ENCODE results near the gene WDR35.

WDR35 gene

GRCh38 chr2:19944205-19944845 is 45.6 kb downstream of the WDR35 start:
- Histone ChIP-seq H4K5ac (ENCODE audit: low read length) (no peak overlapping the region), H3K4ac (ENCODE audit: low read depth, low read length) (no peak overlapping the region), H3K4me2 (ENCODE audit: low read length) (no peak overlapping the region), H2AK5ac (ENCODE audit: low read length) (no peak overlapping the region), H3K79me1 (ENCODE audit: low read length) (no peaks in the 10 kb centered on the region), H3K36me3 (ENCODE audit: control insufficient read depth, insufficient read depth, low read length) (no peaks in the 10 kb centered on the region), H3K79me2 (ENCODE audit: control insufficient read depth, insufficient read depth, low read length) (no peaks in the 10 kb centered on the region), H3K27me3 (ENCODE audit: insufficient read depth, low read length, poor library complexity) (no peaks in the 10 kb centered on the region), H2BK15ac (replicated peaks; ENCODE audit: low read depth) (no peak overlapping the region), H3K4me1 (ENCODE audit: control insufficient read depth, low read depth, low read length) (no peaks in the 10 kb centered on the region), H3K4me3 (ENCODE audit: low read length) (no peak overlapping the region), H3K56ac (ENCODE audit: low read length) (no peak overlapping the region), H2BK120ac (ENCODE audit: low read depth, low read length) (no peak overlapping the region), H3K18ac (ENCODE audit: low read length) (no peak overlapping the region), H3K23ac (ENCODE audit: low read length) (no peak overlapping the region), H3K27ac (ENCODE audit: low read depth, low read length) (no peak overlapping the region), H4K8ac (ENCODE audit: low read depth, low read length) (no peak overlapping the region), H2BK5ac (ENCODE audit: low read length) (no peak overlapping the region), H3K9ac (ENCODE audit: low read length) (no peak overlapping the region)
- DNase-seq: peak; percentile 31
- WGBS (ENCODE audit: extremely low coverage, insufficient coverage, low lambda C conversion rate): no CpG with 5 or more reads among the region's 2 CpGs

GRCh38 chr2:19943189-19943588 is 46.7 kb downstream of the WDR35 start:
- Histone ChIP-seq H3K27me3 (ENCODE audit: insufficient read depth, low read length, poor library complexity) (no peaks in the 10 kb centered on the region), H3K36me3 (ENCODE audit: control insufficient read depth, insufficient read depth, low read length) (no peaks in the 10 kb centered on the region), H3K56ac (ENCODE audit: low read length) (no peak overlapping the region), H3K4me1 (ENCODE audit: control insufficient read depth, low read depth, low read length) (no peaks in the 10 kb centered on the region), H3K79me1 (ENCODE audit: low read length) (no peaks in the 10 kb centered on the region), H2BK15ac (replicated peaks; ENCODE audit: low read depth) (no peak overlapping the region), H3K18ac (ENCODE audit: low read length) (no peak overlapping the region), H3K9ac (ENCODE audit: low read length) (no peak overlapping the region), H2AK5ac (ENCODE audit: low read length) (no peak overlapping the region), H4K5ac (ENCODE audit: low read length) (no peak overlapping the region), H3K27ac (ENCODE audit: low read depth, low read length) (no peak overlapping the region), H3K79me2 (ENCODE audit: control insufficient read depth, insufficient read depth, low read length) (no peaks in the 10 kb centered on the region), H3K4me2 (ENCODE audit: low read length) (no peak overlapping the region), H4K8ac (ENCODE audit: low read depth, low read length) (no peak overlapping the region), H3K4me3 (ENCODE audit: low read length) (no peak overlapping the region), H3K23ac (ENCODE audit: low read length) (no peak overlapping the region), H2BK120ac (ENCODE audit: low read depth, low read length) (no peak overlapping the region), H3K4ac (ENCODE audit: low read depth, low read length) (no peak overlapping the region), H2BK5ac (ENCODE audit: low read length) (no peak overlapping the region)
- DNase-seq: peak; percentile 47
- no CpG with 5 or more reads among the region's 1 CpG for WGBS (ENCODE audit: extremely low coverage, insufficient coverage, low lambda C conversion rate)

GRCh38 chr2:19942199-19942598 is 47.7 kb downstream of the WDR35 start:
- peaks cover 2% of the 10 kb centered on the region for H3K36me3 ChIP-seq (ENCODE audit: control insufficient read depth, insufficient read depth, low read length)
- no peaks in the 10 kb centered on the region for H3K27me3 ChIP-seq (ENCODE audit: insufficient read depth, low read length, poor library complexity)
- H3K4me2 ChIP-seq (ENCODE audit: low read length): no peak overlapping the region
- no peaks in the 10 kb centered on the region for H3K79me1 ChIP-seq (ENCODE audit: low read length)
- no peak overlapping the region for H3K4me3 ChIP-seq (ENCODE audit: low read length)
- no peak overlapping the region for H3K9ac ChIP-seq (ENCODE audit: low read length)
- DNase-seq: no peak
- no peak overlapping the region for H3K23ac ChIP-seq (ENCODE audit: low read length)
- H2BK15ac ChIP-seq (replicated peaks; ENCODE audit: low read depth): no peak overlapping the region
- H3K27ac ChIP-seq (ENCODE audit: low read depth, low read length): no peak overlapping the region
- H3K4ac ChIP-seq (ENCODE audit: low read depth, low read length): no peak overlapping the region
- no peaks in the 10 kb centered on the region for H3K4me1 ChIP-seq (ENCODE audit: control insufficient read depth, low read depth, low read length)
- no peak overlapping the region for H3K18ac ChIP-seq (ENCODE audit: low read length)
- H3K56ac ChIP-seq (ENCODE audit: low read length): no peak overlapping the region
- H2BK120ac ChIP-seq (ENCODE audit: low read depth, low read length): no peak overlapping the region
- no peak overlapping the region for H2AK5ac ChIP-seq (ENCODE audit: low read length)
- H3K79me2 ChIP-seq (ENCODE audit: control insufficient read depth, insufficient read depth, low read length): no peaks in the 10 kb centered on the region
- no peak overlapping the region for H4K8ac ChIP-seq (ENCODE audit: low read depth, low read length)
- H4K5ac ChIP-seq (ENCODE audit: low read length): no peak overlapping the region
- no peak overlapping the region for H2BK5ac ChIP-seq (ENCODE audit: low read length)

GRCh38 chr2:19937004-19937403 is 52.9 kb downstream of the WDR35 start:
- Histone ChIP-seq H3K4me1 (ENCODE audit: control insufficient read depth, low read depth, low read length) (no peaks in the 10 kb centered on the region), H3K79me1 (ENCODE audit: low read length) (no peaks in the 10 kb centered on the region), H3K4ac (ENCODE audit: low read depth, low read length) (no peak overlapping the region), H2AK5ac (ENCODE audit: low read length) (no peak overlapping the region), H3K4me2 (ENCODE audit: low read length) (no peak overlapping the region), H3K4me3 (ENCODE audit: low read length) (no peak overlapping the region), H2BK15ac (replicated peaks; ENCODE audit: low read depth) (no peak overlapping the region), H3K9ac (ENCODE audit: low read length) (no peak overlapping the region), H3K79me2 (ENCODE audit: control insufficient read depth, insufficient read depth, low read length) (no peaks in the 10 kb centered on the region), H3K18ac (ENCODE audit: low read length) (no peak overlapping the region), H3K36me3 (ENCODE audit: control insufficient read depth, insufficient read depth, low read length) (peaks cover 4% of the 10 kb centered on the region), H3K27ac (ENCODE audit: low read depth, low read length) (no peak overlapping the region), H3K27me3 (ENCODE audit: insufficient read depth, low read length, poor library complexity) (no peaks in the 10 kb centered on the region), H3K23ac (ENCODE audit: low read length) (no peak overlapping the region), H2BK120ac (ENCODE audit: low read depth, low read length) (no peak overlapping the region), H4K5ac (ENCODE audit: low read length) (no peak overlapping the region), H4K8ac (ENCODE audit: low read depth, low read length) (no peak overlapping the region), H3K56ac (ENCODE audit: low read length) (no peak overlapping the region), H2BK5ac (ENCODE audit: low read length) (no peak overlapping the region)
- WGBS (ENCODE audit: extremely low coverage, insufficient coverage, low lambda C conversion rate): 100% methylated on average over 3 of the region's 4 CpGs
- no peak for DNase-seq

GRCh38 chr2:19936203-19936602 is 53.7 kb downstream of the WDR35 start:
- no peak overlapping the region for H3K4me3 ChIP-seq (ENCODE audit: low read length)
- H3K9ac ChIP-seq (ENCODE audit: low read length): no peak overlapping the region
- no peaks in the 10 kb centered on the region for H3K79me2 ChIP-seq (ENCODE audit: control insufficient read depth, insufficient read depth, low read length)
- no peak overlapping the region for H2BK15ac ChIP-seq (replicated peaks; ENCODE audit: low read depth)
- H4K5ac ChIP-seq (ENCODE audit: low read length): no peak overlapping the region
- no peak overlapping the region for H2BK120ac ChIP-seq (ENCODE audit: low read depth, low read length)
- no peak overlapping the region for H3K4ac ChIP-seq (ENCODE audit: low read depth, low read length)
- DNase-seq: no peak
- no peak overlapping the region for H3K4me2 ChIP-seq (ENCODE audit: low read length)
- H3K56ac ChIP-seq (ENCODE audit: low read length): no peak overlapping the region
- H3K27ac ChIP-seq (ENCODE audit: low read depth, low read length): no peak overlapping the region
- no peak overlapping the region for H3K18ac ChIP-seq (ENCODE audit: low read length)
- no peaks in the 10 kb centered on the region for H3K79me1 ChIP-seq (ENCODE audit: low read length)
- no peak overlapping the region for H4K8ac ChIP-seq (ENCODE audit: low read depth, low read length)
- no peak overlapping the region for H3K23ac ChIP-seq (ENCODE audit: low read length)
- H3K4me1 ChIP-seq (ENCODE audit: control insufficient read depth, low read depth, low read length): no peaks in the 10 kb centered on the region
- H2AK5ac ChIP-seq (ENCODE audit: low read length): no peak overlapping the region
- H2BK5ac ChIP-seq (ENCODE audit: low read length): no peak overlapping the region
- H3K27me3 ChIP-seq (ENCODE audit: insufficient read depth, low read length, poor library complexity): no peaks in the 10 kb centered on the region
- no CpG with 5 or more reads among the region's 2 CpGs for WGBS (ENCODE audit: extremely low coverage, insufficient coverage, low lambda C conversion rate)
- H3K36me3 ChIP-seq (ENCODE audit: control insufficient read depth, insufficient read depth, low read length): peaks cover 4% of the 10 kb centered on the region

- no peaks in the 10 kb centered on the region for H3K79me1 ChIP-seq (ENCODE audit: low read length)
- WGBS (ENCODE audit: extremely low coverage, insufficient coverage, low lambda C conversion rate): no CpG with 5 or more reads among the region's 5 CpGs
- no peak overlapping the region for H3K9ac ChIP-seq (ENCODE audit: low read length)
- peaks cover 4% of the 10 kb centered on the region for H3K36me3 ChIP-seq (ENCODE audit: control insufficient read depth, insufficient read depth, low read length)
- H3K79me2 ChIP-seq (ENCODE audit: control insufficient read depth, insufficient read depth, low read length): no peaks in the 10 kb centered on the region
- H3K4ac ChIP-seq (ENCODE audit: low read depth, low read length): no peak overlapping the region
- H4K8ac ChIP-seq (ENCODE audit: low read depth, low read length): no peak overlapping the region
- H3K56ac ChIP-seq (ENCODE audit: low read length): no peak overlapping the region
- no peak overlapping the region for H2AK5ac ChIP-seq (ENCODE audit: low read length)
- no peak for DNase-seq
- H3K4me2 ChIP-seq (ENCODE audit: low read length): no peak overlapping the region
- no peak overlapping the region for H2BK5ac ChIP-seq (ENCODE audit: low read length)
- H3K27ac ChIP-seq (ENCODE audit: low read depth, low read length): no peak overlapping the region
- no peak overlapping the region for H3K23ac ChIP-seq (ENCODE audit: low read length)
- H2BK120ac ChIP-seq (ENCODE audit: low read depth, low read length): no peak overlapping the region
- H3K4me3 ChIP-seq (ENCODE audit: low read length): no peak overlapping the region
- no peaks in the 10 kb centered on the region for H3K4me1 ChIP-seq (ENCODE audit: control insufficient read depth, low read depth, low read length)
- H3K27me3 ChIP-seq (ENCODE audit: insufficient read depth, low read length, poor library complexity): no peaks in the 10 kb centered on the region
- no peak overlapping the region for H3K18ac ChIP-seq (ENCODE audit: low read length)
- H2BK15ac ChIP-seq (replicated peaks; ENCODE audit: low read depth): no peak overlapping the region
- no peak overlapping the region for H4K5ac ChIP-seq (ENCODE audit: low read length)
Observed at GRCh38 chr2:19933351-19933981, 56.4 kb downstream of the WDR35 start.
